Lung (tissue), 12 donors: ENCODE results near the gene H3-3A. TPM values are rescaled to one million over a fixed set of nuclear protein-coding genes. Genes with fewer than 3 reads are reported as not detected.

Experiments
- ATAC-seq: fragments of 200-7000 bp; cut with Tn5 transposase; one replicate; pipeline ENCODE4 v1.9.1; 2020; ENCODE audit warnings: moderate number of reproducible peaks; ENCODE audit not compliant: insufficient read depth, low FRiP score
- DNase-seq, 3 donors: peaks; one replicate each; pipeline ENCODE4 v3.0.0-alpha.2; 2013 to 2017
- H3K27ac ChIP-seq, 2 donors: one replicate each; pipeline ENCODE4 v1.5.1; 2013; ENCODE audit warnings: mild to moderate bottlenecking in 2 of 2, moderate library complexity in 2 of 2, control low read depth in 1 of 2, inconsistent platforms in 1 of 2, low read depth in 1 of 2, low read length in 1 of 2
- H3K27me3 ChIP-seq, 3 donors: one replicate each; pipeline ENCODE4 v1.5.1; 2013; ENCODE audit warnings: low read length in 2 of 3; ENCODE audit not compliant: control insufficient read depth in 3 of 3, insufficient read depth in 3 of 3
- H3K36me3 ChIP-seq, 4 donors: one replicate each; pipeline ENCODE4 v1.5.1; 2013; ENCODE audit warnings: low read length in 4 of 4, mild to moderate bottlenecking in 1 of 4, moderate library complexity in 1 of 4; ENCODE audit not compliant: control insufficient read depth in 4 of 4, insufficient read depth in 4 of 4
- H3K4me1 ChIP-seq, 5 donors: one replicate each; pipeline ENCODE4 v1.5.1; 2013; ENCODE audit warnings: low read length in 5 of 5, mild to moderate bottlenecking in 2 of 5, moderate library complexity in 1 of 5; ENCODE audit not compliant: control insufficient read depth in 5 of 5, insufficient read depth in 5 of 5
- H3K4me3 ChIP-seq: one replicate; pipeline ENCODE4 v1.5.1; 2013; ENCODE audit warnings: mild to moderate bottlenecking, control low read depth, moderate library complexity
- H3K9ac ChIP-seq, 2 donors: one replicate each; pipeline ENCODE4 v1.5.1; 2013; ENCODE audit warnings: low read length in 2 of 2, control low read depth in 1 of 2; ENCODE audit not compliant: insufficient read depth in 1 of 2
- H3K9me3 ChIP-seq, 4 donors: one replicate each; pipeline ENCODE4 v1.5.1; 2013; ENCODE audit warnings: low read length in 3 of 4, mild to moderate bottlenecking in 1 of 4, moderate library complexity in 1 of 4; ENCODE audit not compliant: control insufficient read depth in 4 of 4, insufficient read depth in 3 of 4
- CTCF ChIP-seq: IDR thresholded peaks from 2 replicates; pipeline ENCODE4 v1.5.1; 2012; ENCODE audit warnings: mild to moderate bottlenecking; ENCODE audit errors: control extremely low read depth, extremely low read depth
- WGBS, 2 donors: extraction: QIAGEN DNeasy Blood & Tissue Kit; methylation state at CpG; one replicate each; pipeline ENCODE4 v1.1.7; 2013; 5-methylcytosine and 5-hydroxymethylcytosine counted together
- polyA plus RNA-seq, 2 donors: library from polyadenylated mRNA; stranded (reverse); fragments of 200-250 nt; gene quantifications; one replicate each; pipeline ENCODE4 v1.2.1, GENCODE V29; 2013
- total RNA-seq, 2 donors: library from RNA; depleted of rRNA in 1 of 2; stranded (reverse); fragments of >200 nt in 1 of 2; gene quantifications; one replicate each; pipeline ENCODE4 v1.2.1, GENCODE V29; 2014 to 2021
- donor health status: control.
- donor health status: control.
- donor health status: Bipolar disorder and iron deficiency.
- donor health status: healthy.
- donor health status: DM: yes; HTN: yes; CAD: no.

The H3-3A gene
- total and polyA plus RNA-seq, 4 donors, result 404 to 1,014 (median 655) TPM

GRCh38 chr1:226063224-226063976 lies 884 bp downstream of the H3-3A start:
- Histone ChIP-seq H3K27me3 (no peaks in the 10 kb centered on the region), H3K9ac (peak overlapping the region; percentile 85 to 98), H3K36me3 (peaks cover 4 to 30% (median 13%) of the 10 kb centered on the region in 4 donors), H3K9me3 (no peaks in the 10 kb centered on the region), H3K27ac (peak overlapping the region; percentile 94 to 96), H3K4me3 (peak overlapping the region; percentile 66), H3K4me1 (peaks cover 0 to 39% (median 9%) of the 10 kb centered on the region in 5 donors)
- 0% methylated on average over 36 of the region's 36 CpGs for WGBS, 2 donors
- DNase-seq, result peak; percentile 63 to 77 (median 72)
- ATAC-seq, result no peak
- no peak for TF ChIP-seq CTCF

- Histone ChIP-seq H3K27ac (peak overlapping the region; percentile 94 to 96), H3K27me3 (no peaks in the 10 kb centered on the region), H3K36me3 (peaks cover 5 to 31% (median 15%) of the 10 kb centered on the region in 4 donors), H3K9me3 (no peaks in the 10 kb centered on the region), H3K4me1 (peaks cover 0 to 42% (median 11%) of the 10 kb centered on the region in 5 donors), H3K9ac (peak overlapping the region; percentile 85 to 98), H3K4me3 (peak overlapping the region; percentile 66)
- peak in 1 of 3 donors; percentile 51 for DNase-seq
- 1% methylated on average over 17 of the region's 17 CpGs for WGBS, 2 donors
- no peak for ATAC-seq
- TF ChIP-seq CTCF, result no peak
These were observed 1.7 kb downstream of the H3-3A start for GRCh38 chr1:226063977-226064815.

- H3K27me3 ChIP-seq, result no peaks in the 10 kb centered on the region
- no peak overlapping the region for H3K27ac ChIP-seq
- peak overlapping the region in 1 of 2 donors; percentile 7 for H3K9ac ChIP-seq
- peak; percentile 69 for TF ChIP-seq CTCF
- no peaks in the 10 kb centered on the region for H3K9me3 ChIP-seq
- H3K4me3 ChIP-seq, result no peak overlapping the region
- ATAC-seq, result no peak
- peak; percentile 44 to 87 (median 76) for DNase-seq
- 0 to 1% methylated on average over 5 of the region's 5 CpGs for WGBS, 2 donors
- H3K36me3 ChIP-seq, result peaks cover 6 to 31% (median 16%) of the 10 kb centered on the region in 4 donors
- H3K4me1 ChIP-seq, result peaks cover 0 to 42% (median 11%) of the 10 kb centered on the region in 5 donors
These were observed 2.3 kb downstream of the H3-3A start for GRCh38 chr1:226064816-226065248.
